ENCODE data around the gene PRKACA.

Gene PRKACA

GRCh38 chr19:14088634-14089411, 28.7 kb downstream of the PRKACA start:
- Histone ChIP-seq H3K4me1 (ENCODE audit: control insufficient read depth in 1 of 2, insufficient read depth in 2 of 2, low read length in 2 of 2) (peaks cover 4 to 10% of the 10 kb centered on the region in 2 donors), H3K9ac (ENCODE audit: low read depth in 1 of 2, low read length in 2 of 2) (no peak overlapping the region), H3K27ac (ENCODE audit: low read depth, low read length) (no peak overlapping the region), H3K27me3 (ENCODE audit: control insufficient read depth in 1 of 2, insufficient read depth in 2 of 2, low read length in 2 of 2) (no peaks in the 10 kb centered on the region), H3K4me3 (ENCODE audit: low read depth in 1 of 2, low read length in 2 of 2) (peak overlapping the region; percentile 55 to 59), H3K9me3 (ENCODE audit: control insufficient read depth in 1 of 2, low read length in 2 of 2) (peaks cover 6 to 7% of the 10 kb centered on the region in 2 donors), H3K36me3 (ENCODE audit: control insufficient read depth in 1 of 2, insufficient read depth in 2 of 2, low read length in 2 of 2) (peaks cover 7 to 10% of the 10 kb centered on the region in 2 donors)

- Histone ChIP-seq H3K4me3 (ENCODE audit: low read depth in 1 of 2, low read length in 2 of 2) (no peak overlapping the region), H3K36me3 (ENCODE audit: control insufficient read depth in 1 of 2, insufficient read depth in 2 of 2, low read length in 2 of 2) (peaks cover 7 to 10% of the 10 kb centered on the region in 2 donors), H3K4me1 (ENCODE audit: control insufficient read depth in 1 of 2, insufficient read depth in 2 of 2, low read length in 2 of 2) (peaks cover 10 to 16% of the 10 kb centered on the region in 2 donors), H3K27ac (ENCODE audit: low read depth, low read length) (no peak overlapping the region), H3K27me3 (ENCODE audit: control insufficient read depth in 1 of 2, insufficient read depth in 2 of 2, low read length in 2 of 2) (no peaks in the 10 kb centered on the region), H3K9me3 (ENCODE audit: control insufficient read depth in 1 of 2, low read length in 2 of 2) (no peaks in the 10 kb centered on the region), H3K9ac (ENCODE audit: low read depth in 1 of 2, low read length in 2 of 2) (no peak overlapping the region)
These were observed 31.5 kb downstream of the PRKACA start for GRCh38 chr19:14086098-14086497.

GRCh38 chr19:14085309-14085995, 32.1 kb downstream of the PRKACA start, which contains the start of gene C19orf67:
C19orf67 (minus strand) TSS chr19:14085783; CDS start chr19:14085627, 156 bp downstream.
- no peak within 1 kb of the TSS for H3K4me3 ChIP-seq (ENCODE audit: low read depth in 1 of 2, low read length in 2 of 2)

GRCh38 chr19:14082675-14082960, 34.9 kb downstream of the PRKACA start:
- Histone ChIP-seq H3K9ac (ENCODE audit: low read depth in 1 of 2, low read length in 2 of 2) (peak overlapping the region; percentile 93 to 96), H3K4me1 (ENCODE audit: control insufficient read depth in 1 of 2, insufficient read depth in 2 of 2, low read length in 2 of 2) (peaks cover 10 to 19% of the 10 kb centered on the region in 2 donors), H3K36me3 (ENCODE audit: control insufficient read depth in 1 of 2, insufficient read depth in 2 of 2, low read length in 2 of 2) (no peaks in the 10 kb centered on the region), H3K27me3 (ENCODE audit: control insufficient read depth in 1 of 2, insufficient read depth in 2 of 2, low read length in 2 of 2) (no peaks in the 10 kb centered on the region), H3K4me3 (ENCODE audit: low read depth in 1 of 2, low read length in 2 of 2) (peak overlapping the region in 1 of 2 donors; percentile 76), H3K9me3 (ENCODE audit: control insufficient read depth in 1 of 2, low read length in 2 of 2) (no peaks in the 10 kb centered on the region), H3K27ac (ENCODE audit: low read depth, low read length) (no peak overlapping the region)

More at GRCh38 chr19:14085309-14085995, 32.1 kb downstream of the PRKACA start, which contains the start of gene C19orf67:
- no peaks in the 10 kb centered on the region for H3K9me3 ChIP-seq (ENCODE audit: control insufficient read depth in 1 of 2, low read length in 2 of 2)
- H3K27me3 ChIP-seq (ENCODE audit: control insufficient read depth in 1 of 2, insufficient read depth in 2 of 2, low read length in 2 of 2), result no peaks in the 10 kb centered on the region
- H3K36me3 ChIP-seq (ENCODE audit: control insufficient read depth in 1 of 2, insufficient read depth in 2 of 2, low read length in 2 of 2), result peaks cover 7 to 10% of the 10 kb centered on the region in 2 donors
- H3K9ac ChIP-seq (ENCODE audit: low read depth in 1 of 2, low read length in 2 of 2), result no peak within 1 kb of the TSS
- peaks cover 10 to 19% of the 10 kb centered on the region in 2 donors for H3K4me1 ChIP-seq (ENCODE audit: control insufficient read depth in 1 of 2, insufficient read depth in 2 of 2, low read length in 2 of 2)
- H3K27ac ChIP-seq (ENCODE audit: low read depth, low read length), result no peak within 1 kb of the TSS

GRCh38 chr19:14081797-14082674, 35.5 kb downstream of the PRKACA start:
- H3K27me3 ChIP-seq (ENCODE audit: control insufficient read depth in 1 of 2, insufficient read depth in 2 of 2, low read length in 2 of 2), result no peaks in the 10 kb centered on the region
- H3K27ac ChIP-seq (ENCODE audit: low read depth, low read length), result peak overlapping the region; percentile 63
- H3K4me3 ChIP-seq (ENCODE audit: low read depth in 1 of 2, low read length in 2 of 2), result peak overlapping the region; percentile 76 to 90
- peaks cover 10 to 19% of the 10 kb centered on the region in 2 donors for H3K4me1 ChIP-seq (ENCODE audit: control insufficient read depth in 1 of 2, insufficient read depth in 2 of 2, low read length in 2 of 2)
- H3K9me3 ChIP-seq (ENCODE audit: control insufficient read depth in 1 of 2, low read length in 2 of 2), result no peaks in the 10 kb centered on the region
- no peaks in the 10 kb centered on the region for H3K36me3 ChIP-seq (ENCODE audit: control insufficient read depth in 1 of 2, insufficient read depth in 2 of 2, low read length in 2 of 2)
- peak overlapping the region; percentile 93 to 96 for H3K9ac ChIP-seq (ENCODE audit: low read depth in 1 of 2, low read length in 2 of 2)

- peak overlapping the region; percentile 93 to 96 for H3K9ac ChIP-seq (ENCODE audit: low read depth in 1 of 2, low read length in 2 of 2)
- H3K27me3 ChIP-seq (ENCODE audit: control insufficient read depth in 1 of 2, insufficient read depth in 2 of 2, low read length in 2 of 2), result no peaks in the 10 kb centered on the region
- H3K4me1 ChIP-seq (ENCODE audit: control insufficient read depth in 1 of 2, insufficient read depth in 2 of 2, low read length in 2 of 2), result peaks cover 10 to 19% of the 10 kb centered on the region in 2 donors
- peak overlapping the region; percentile 88 for H3K27ac ChIP-seq (ENCODE audit: low read depth, low read length)
- H3K4me3 ChIP-seq (ENCODE audit: low read depth in 1 of 2, low read length in 2 of 2), result peak overlapping the region; percentile 87 to 90
- no peaks in the 10 kb centered on the region for H3K9me3 ChIP-seq (ENCODE audit: control insufficient read depth in 1 of 2, low read length in 2 of 2)
- no peaks in the 10 kb centered on the region for H3K36me3 ChIP-seq (ENCODE audit: control insufficient read depth in 1 of 2, insufficient read depth in 2 of 2, low read length in 2 of 2)
These were observed 36.4 kb downstream of the PRKACA start for GRCh38 chr19:14080887-14081796.

GRCh38 chr19:14078411-14078810, 39.2 kb downstream of the PRKACA start:
- Histone ChIP-seq H3K4me1 (ENCODE audit: control insufficient read depth in 1 of 2, insufficient read depth in 2 of 2, low read length in 2 of 2) (peaks cover 10 to 33% of the 10 kb centered on the region in 2 donors), H3K36me3 (ENCODE audit: control insufficient read depth in 1 of 2, insufficient read depth in 2 of 2, low read length in 2 of 2) (no peaks in the 10 kb centered on the region), H3K27ac (ENCODE audit: low read depth, low read length) (no peak overlapping the region), H3K9ac (ENCODE audit: low read depth in 1 of 2, low read length in 2 of 2) (no peak overlapping the region), H3K9me3 (ENCODE audit: control insufficient read depth in 1 of 2, low read length in 2 of 2) (no peaks in the 10 kb centered on the region), H3K4me3 (ENCODE audit: low read depth in 1 of 2, low read length in 2 of 2) (no peak overlapping the region), H3K27me3 (ENCODE audit: control insufficient read depth in 1 of 2, insufficient read depth in 2 of 2, low read length in 2 of 2) (no peaks in the 10 kb centered on the region)

GRCh38 chr19:14073925-14074838, 43.4 kb downstream of the PRKACA start:
- Histone ChIP-seq H3K27ac (ENCODE audit: low read depth, low read length) (peak overlapping the region; percentile 93), H3K36me3 (ENCODE audit: control insufficient read depth in 1 of 2, insufficient read depth in 2 of 2, low read length in 2 of 2) (no peaks in the 10 kb centered on the region), H3K27me3 (ENCODE audit: control insufficient read depth in 1 of 2, insufficient read depth in 2 of 2, low read length in 2 of 2) (no peaks in the 10 kb centered on the region), H3K9me3 (ENCODE audit: control insufficient read depth in 1 of 2, low read length in 2 of 2) (no peaks in the 10 kb centered on the region), H3K4me3 (ENCODE audit: low read depth in 1 of 2, low read length in 2 of 2) (peak overlapping the region; percentile 67 to 97), H3K9ac (ENCODE audit: low read depth in 1 of 2, low read length in 2 of 2) (peak overlapping the region; percentile 94 to 98), H3K4me1 (ENCODE audit: control insufficient read depth in 1 of 2, insufficient read depth in 2 of 2, low read length in 2 of 2) (peaks cover 3 to 27% of the 10 kb centered on the region in 2 donors)
